GM21825 (cell line): ENCODE measurements around the gene LRP1B.

Source experiments
- ATAC-seq: cut with Tn5 transposase; IDR thresholded peaks from one replicate; pipeline ENCODE4 v1.9.1; 2021; ENCODE audit warnings: mild to moderate bottlenecking, moderate library complexity; ENCODE audit not compliant: unreplicated experiment

LRP1B gene

DNA sequence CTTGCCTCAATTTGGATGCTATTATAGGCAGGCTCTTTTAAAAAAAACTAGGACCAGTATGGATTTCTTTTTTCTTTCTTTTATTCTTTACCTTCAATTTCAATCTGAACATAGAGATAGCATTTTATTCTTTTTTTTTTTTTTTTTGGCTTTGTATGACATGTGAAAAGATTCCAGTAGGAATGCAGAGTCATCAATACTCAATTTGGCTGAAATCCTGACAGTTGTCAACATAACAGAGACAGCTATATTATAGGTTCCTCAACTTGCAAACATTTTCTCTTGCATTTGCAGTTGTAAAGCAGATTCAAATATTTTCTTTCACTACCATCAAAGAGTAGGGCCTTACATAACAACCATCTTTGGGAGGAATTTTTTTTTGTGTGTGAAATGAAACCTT, 334.4 kb downstream of the LRP1B start:
- no peak for ATAC-seq

DNA sequence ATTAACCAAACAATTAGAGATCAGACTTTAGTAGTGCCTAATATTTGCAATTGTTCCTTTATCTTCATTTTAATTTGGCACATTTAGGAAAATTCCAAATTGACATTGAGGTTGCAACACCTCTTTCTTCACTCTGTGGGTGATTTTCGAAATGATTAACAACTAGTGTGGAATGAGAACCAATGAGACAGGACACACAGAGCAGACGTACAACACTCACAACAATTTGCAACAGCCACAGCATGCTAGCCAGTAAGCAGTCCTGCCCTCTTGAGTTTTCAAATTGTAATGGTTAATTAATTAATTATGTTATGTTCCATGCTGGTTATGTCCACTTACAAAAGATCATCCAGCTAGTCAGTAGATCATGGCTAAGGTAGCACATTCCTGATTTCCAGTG, 339.3 kb downstream of the LRP1B start:
- no peak for ATAC-seq

DNA sequence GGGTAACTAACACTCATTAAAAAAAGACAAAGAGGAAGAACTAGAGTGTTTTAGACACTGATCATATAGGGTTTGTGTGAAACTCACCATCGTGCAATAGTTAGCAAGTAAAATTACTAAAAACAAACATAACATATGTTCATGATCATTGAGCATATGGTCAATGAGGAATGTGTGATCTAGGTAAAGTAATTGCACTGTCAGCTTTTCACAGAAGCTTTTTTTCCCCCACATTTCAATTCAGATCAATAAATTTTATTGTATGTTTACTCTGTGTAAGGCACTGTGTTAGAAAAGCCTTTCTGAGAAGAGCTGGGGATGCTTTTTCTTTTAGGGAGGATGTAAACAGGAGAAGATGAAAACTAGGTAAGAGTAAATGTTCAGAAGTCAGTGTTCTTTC, 348.2 kb downstream of the LRP1B start:
- ATAC-seq, result no peak

DNA sequence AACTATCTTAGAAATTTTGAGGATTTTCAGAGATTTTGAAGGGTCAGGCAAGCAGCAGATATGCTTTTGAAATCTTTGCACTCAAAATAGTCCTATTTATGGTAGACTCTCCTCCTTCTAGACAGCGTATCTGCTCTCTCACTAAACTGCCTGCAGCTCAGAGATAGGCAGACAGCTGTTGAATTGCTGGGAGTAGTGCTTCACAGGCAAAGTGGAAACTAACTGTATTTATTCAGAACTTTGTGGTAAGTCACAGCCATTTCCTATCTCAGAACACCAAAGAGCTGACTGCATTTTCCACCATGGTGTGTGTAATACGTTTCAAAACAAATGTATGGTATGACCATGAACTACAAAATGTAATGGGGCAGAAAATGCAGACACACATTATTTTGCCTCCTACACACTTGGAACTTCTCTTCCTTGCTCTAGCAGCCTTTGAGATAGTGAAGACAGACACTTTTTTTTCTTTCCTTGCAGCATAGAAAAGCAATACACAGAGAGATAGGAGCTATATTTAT, 352.4 kb downstream of the LRP1B start:
- ATAC-seq, result no peak

GRCh38 chr2:141770530-141770929, 360.3 kb downstream of the LRP1B start:
- no peak for ATAC-seq

- ATAC-seq, result no peak
Measured at GRCh38 chr2:141767691-141768090, 363.1 kb downstream of the LRP1B start.

- ATAC-seq, result no peak
Measured at GRCh38 chr2:141767051-141767450, 363.8 kb downstream of the LRP1B start.

DNA sequence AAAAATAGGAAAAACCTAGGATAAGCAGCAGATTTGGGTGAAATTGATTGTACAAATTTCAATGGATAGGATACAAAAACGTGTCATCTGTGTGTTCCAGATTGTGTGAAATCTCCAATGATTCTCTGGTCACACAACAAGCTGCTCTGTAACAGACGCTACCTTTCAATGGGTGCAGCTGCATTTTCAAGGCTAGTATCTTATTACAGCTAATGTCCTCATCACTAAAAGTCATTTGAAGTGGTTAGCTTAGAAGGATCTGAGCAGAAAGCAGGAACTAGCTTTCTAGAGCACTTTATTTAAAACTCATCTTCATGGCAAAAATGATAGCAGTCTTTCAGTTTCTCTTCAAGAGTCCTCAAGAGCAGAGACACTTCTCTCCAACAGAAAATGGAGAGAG, 364.6 kb downstream of the LRP1B start:
- ATAC-seq, result no peak

DNA sequence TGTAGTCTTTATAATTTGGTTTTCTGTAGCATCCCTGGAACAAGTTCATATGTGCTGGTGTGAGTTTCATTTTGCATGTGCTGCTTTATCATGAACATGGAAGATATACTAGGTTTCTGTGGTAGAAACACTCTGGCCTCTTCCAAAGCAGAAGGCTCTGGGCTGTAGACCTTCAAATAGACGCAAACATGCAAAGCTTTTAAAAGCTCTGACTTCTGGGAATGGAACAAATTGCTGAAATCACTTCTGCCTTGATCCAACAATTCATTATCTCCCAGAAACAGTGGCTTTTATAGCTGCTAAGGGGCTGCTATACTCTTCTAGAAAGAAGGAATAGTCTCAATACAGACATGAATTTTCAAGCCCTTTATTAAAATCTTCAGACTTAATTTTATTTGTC, 382.2 kb downstream of the LRP1B start:
- no peak for ATAC-seq

- no peak for ATAC-seq
Measured at GRCh38 chr2:141741652-141742051, 389.2 kb downstream of the LRP1B start.

DNA sequence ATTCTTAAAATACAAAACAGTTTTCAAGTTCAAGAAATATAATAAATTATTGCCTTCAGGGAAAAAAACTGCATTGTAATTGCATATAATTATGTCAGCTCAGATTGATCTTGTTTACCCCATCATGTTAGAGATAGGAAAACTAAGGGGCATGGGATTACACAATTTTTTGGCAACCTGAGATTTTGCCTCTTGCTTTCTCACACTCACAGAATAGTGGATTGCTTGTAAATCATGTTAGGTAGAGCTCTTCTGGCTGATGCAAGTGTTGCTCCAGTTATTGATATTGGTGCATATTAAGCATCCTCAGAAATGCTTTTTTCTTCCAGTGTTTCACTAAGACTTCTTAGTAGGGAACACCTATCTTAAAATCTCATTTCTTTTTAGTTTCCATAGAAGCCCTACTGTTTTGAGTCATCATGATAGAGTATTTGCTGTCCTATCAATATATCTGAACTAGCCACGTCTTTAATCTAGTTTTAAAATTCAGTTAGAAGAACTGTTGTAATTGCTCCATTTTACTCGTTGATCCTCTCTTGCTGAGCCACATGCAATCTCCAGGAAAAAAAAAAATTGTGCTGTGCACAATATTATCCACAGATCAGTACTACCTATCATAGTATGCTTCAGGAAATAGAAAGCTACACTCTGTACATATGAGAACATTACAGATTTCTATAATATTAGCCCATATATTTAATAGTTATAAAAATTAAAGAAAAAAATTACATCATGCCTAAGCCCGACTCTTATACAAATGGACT, 393.1 kb downstream of the LRP1B start:
- no peak for ATAC-seq

- ATAC-seq, result no peak
Measured at GRCh38 chr2:141736466-141736865, 394.4 kb downstream of the LRP1B start.

GRCh38 chr2:141728886-141729285, 401.9 kb downstream of the LRP1B start:
- no peak for ATAC-seq

DNA sequence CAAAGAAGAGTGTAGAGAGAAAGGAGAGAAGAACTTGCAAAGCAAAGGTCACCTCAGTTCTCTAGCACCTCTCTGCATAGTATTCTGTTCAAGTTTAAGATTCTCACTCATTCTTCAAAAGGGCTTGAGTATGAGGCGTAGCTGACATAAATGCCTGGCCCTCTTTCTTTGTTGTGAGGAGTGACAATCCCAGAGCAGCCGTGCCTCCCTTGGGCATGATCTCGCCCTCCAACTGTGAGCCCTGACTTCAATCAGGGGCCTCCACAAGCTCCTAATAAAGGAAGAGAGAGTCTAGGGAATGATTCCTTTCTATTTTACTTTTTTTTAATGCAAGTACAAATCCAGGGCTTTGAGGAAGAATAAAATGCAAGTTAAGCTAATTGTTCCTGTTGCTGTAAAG, 402.7 kb downstream of the LRP1B start:
- ATAC-seq, result no peak

DNA sequence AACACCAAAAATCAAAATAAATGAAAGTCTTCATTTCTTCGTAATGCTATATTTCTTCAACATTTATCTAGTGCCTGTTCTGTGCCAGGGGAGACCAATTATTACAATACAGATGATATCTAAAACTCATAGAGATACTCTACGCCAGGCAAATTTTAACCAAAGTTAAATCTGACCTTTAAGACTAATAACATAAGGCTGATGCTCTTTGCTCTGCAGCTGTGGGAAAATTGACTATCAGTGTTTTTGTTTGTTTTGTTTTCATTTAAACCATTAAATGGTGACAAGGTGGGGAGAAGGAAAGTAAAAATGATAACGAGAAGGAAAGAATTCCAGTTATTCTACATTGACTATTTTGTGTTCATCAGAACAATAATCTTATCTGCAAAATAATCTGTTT, 406.4 kb downstream of the LRP1B start:
- ATAC-seq, result no peak

DNA sequence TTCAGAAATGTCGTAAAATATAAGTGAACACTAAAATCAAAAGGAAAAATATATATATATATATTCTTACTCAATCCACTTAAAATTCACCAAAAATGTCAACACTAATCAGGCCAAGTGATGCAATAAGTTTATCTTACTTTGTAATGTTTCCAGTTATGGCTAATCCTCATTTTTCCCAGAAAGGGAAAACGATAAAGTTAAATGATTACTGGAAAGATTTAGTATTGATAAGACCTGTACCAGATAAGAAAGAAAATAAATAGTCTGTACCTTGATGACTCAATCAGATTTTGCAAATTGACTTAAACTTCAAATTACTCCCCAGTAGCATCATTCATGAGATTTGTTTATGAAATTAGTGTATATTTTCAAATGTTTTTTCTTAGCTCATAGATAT, 407.0 kb downstream of the LRP1B start:
- ATAC-seq, result no peak

GRCh38 chr2:141720476-141720875, 410.3 kb downstream of the LRP1B start:
- no peak for ATAC-seq

DNA sequence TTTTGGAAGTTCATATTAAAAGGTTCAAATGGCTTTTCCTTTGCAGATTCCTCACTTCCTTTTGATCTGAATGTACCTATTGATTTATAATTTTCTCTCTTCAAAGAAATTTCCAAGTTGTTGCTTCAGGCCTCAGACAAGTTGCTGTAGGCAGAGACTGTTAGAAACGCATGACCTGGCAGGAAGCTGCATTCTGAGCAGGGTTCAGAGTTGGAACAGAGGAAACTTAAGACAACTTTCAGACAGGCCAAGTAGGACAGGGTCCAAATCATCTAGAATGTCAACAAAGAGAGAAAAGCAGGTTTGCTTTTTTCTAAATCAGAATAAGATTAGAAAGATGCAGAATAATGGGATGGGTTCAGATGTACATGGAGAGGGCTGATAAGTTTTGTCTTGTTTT, 416.3 kb downstream of the LRP1B start:
- no peak for ATAC-seq

DNA sequence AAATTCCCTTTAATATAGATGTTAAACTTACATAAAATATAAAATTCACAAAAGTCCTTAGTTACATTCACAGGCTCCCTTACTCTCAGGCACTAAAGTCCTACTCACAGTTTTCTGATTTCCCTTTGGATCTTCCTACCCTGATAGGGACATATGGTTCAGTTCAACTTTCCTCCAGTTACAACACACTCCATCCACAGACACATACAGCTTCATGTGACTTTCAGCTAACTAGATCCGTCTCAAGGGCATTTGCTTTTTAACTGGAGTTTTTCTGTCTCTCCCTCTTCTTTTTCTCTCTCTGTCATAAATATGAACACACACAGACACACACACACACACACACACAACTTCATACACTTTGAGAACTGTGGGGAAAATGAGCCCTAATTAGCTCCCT, 419.2 kb downstream of the LRP1B start:
- no peak for ATAC-seq

DNA sequence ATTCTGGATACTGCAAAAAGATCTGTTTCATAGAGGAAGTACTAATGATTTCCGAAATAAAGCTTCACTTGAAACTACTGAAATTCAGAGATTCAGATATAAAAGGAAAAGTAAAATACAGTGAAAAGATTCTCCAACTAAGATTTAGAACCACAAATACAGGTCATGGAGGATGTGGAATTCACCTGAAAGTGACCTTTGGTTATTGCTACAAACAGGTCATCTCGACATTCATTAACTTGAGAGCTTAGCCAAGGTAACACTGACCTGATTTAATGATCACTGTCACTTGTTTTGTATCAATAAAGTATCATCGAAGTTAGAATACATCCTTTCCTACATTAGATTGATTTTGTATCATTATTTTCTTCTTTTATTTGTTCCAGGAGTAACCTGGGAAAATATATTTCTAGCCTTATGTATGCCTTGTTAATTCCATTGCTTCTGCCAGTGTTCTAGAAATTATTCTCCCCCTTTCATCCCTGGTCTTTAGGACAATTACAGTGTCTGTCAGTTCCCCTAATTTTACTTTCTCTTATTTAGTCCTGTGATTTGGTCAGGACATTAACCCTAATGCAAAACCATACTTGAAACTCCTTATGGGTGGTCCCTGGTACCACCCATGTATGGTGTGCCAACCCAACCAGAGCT, 420.1 kb downstream of the LRP1B start:
- ATAC-seq, result no peak

DNA sequence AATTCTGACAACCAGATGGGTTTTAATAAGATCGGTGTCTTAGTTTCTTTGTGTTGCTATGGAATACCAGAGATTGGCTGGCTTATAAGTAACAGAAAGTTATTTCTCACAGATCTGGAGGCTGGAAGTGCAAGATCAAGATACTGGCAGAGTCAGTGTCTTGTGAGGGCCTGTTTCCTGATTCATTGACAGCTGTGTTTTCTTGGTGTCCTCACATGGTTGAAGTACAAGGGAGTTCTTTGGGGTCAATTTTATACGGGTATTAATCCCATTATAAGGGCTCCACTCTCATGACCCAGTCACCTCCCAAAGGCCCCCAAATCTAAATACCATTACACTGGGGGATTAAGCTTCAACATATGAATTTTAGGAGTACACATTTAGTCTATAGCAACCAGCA, 421.1 kb downstream of the LRP1B start:
- ATAC-seq, result no peak

DNA sequence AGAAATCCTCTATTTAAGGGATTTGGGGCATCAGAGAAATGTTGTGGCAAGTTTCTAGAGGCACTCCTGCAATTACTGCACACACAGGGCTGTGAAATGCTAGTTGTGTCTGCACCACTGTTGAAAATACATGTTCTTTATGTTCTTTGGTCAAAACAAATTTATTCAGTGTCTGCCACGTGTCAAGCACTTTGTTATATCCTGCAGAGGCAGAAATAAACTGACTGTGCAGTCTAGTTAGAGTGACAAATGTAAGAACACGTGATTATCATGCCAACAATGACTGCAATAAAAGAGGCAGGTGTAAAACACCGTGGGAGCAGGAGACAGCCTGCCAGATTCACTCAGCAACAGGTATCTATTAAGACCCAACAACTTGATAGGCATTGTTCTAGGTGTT, 423.3 kb downstream of the LRP1B start:
- ATAC-seq, result no peak

- ATAC-seq, result no peak
Measured at GRCh38 chr2:141704541-141704940, 426.3 kb downstream of the LRP1B start.
